Tibial nerve (tissue), 4 donors: ENCODE data around the gene BDKRB2. TPM values are rescaled to one million over a fixed set of nuclear protein-coding genes. Genes with fewer than 3 reads are reported as not detected.
A peak's percentile ranks its signal among the peaks of the same experiment; 100 is the strongest.

Experiments
- DNase-seq, 2 donors: peaks; one replicate each; pipeline ENCODE4 v3.0.0-alpha.2; 2019; ENCODE audit warnings: low spot score in 2 of 2
- H3K27ac ChIP-seq, 4 donors: fragments of 200-600 bp; sonication (generic) in 3 of 4; one replicate each; pipeline ENCODE4 v1.5.1; 2017 to 2019; ENCODE audit warnings: mild to moderate bottlenecking in 1 of 4
- H3K27me3 ChIP-seq, 2 donors: fragments of 200-600 bp; sonication (generic) in 1 of 2; one replicate each; pipeline versions ENCODE4 v1.5.1 to v1.6.0; 2017 to 2019
- H3K36me3 ChIP-seq, 3 donors: fragments of 200-600 bp; sonication (generic); one replicate each; pipeline ENCODE4 v1.5.1; 2018 to 2019
- H3K4me1 ChIP-seq, 4 donors: fragments of 200-600 bp; sonication (generic) in 3 of 4; one replicate each; pipeline ENCODE4 v1.5.1; 2017 to 2019
- H3K4me3 ChIP-seq, 4 donors: fragments of 200-600 bp; sonication (generic) in 3 of 4; one replicate each; pipeline ENCODE4 v1.5.1; 2017 to 2019; ENCODE audit warnings: mild to moderate bottlenecking in 1 of 4, moderate library complexity in 1 of 4
- H3K9me3 ChIP-seq, 4 donors: fragments of 200-600 bp; sonication (generic) in 3 of 4; one replicate each; pipeline ENCODE4 v1.5.1; 2017 to 2019
- CTCF ChIP-seq, 5 experiments: fragments of 200-600 bp in 3 of 5; fragments of 450-650 bp in 2 of 5; sonication (generic) in 3 of 5; IDR thresholded peaks; one replicate each; pipeline ENCODE4 v1.5.1; 2016 to 2019; ENCODE audit warnings: antibody characterized with exemption in 5 of 5, mild to moderate bottlenecking in 3 of 5, moderate library complexity in 2 of 5
- EP300 ChIP-seq, 2 donors: sonication (generic); formaldehyde crosslinking; IDR thresholded peaks; one replicate each; pipeline ENCODE4 v1.6.1; 2017; ENCODE audit warnings: antibody characterized with exemption in 2 of 2, mild to moderate bottlenecking in 1 of 2
- POLR2A ChIP-seq, 2 donors: fragments of 450-650 bp; IDR thresholded peaks; one replicate each; pipeline ENCODE4 v1.6.1; 2017; ENCODE audit warnings: antibody characterized with exemption in 2 of 2, mild to moderate bottlenecking in 2 of 2, moderate library complexity in 2 of 2
- WGBS, 2 donors: methylation state at CpG; one replicate each; pipeline ENCODE4 v1.1.5; 2018; 5-methylcytosine and 5-hydroxymethylcytosine counted together
- total RNA-seq, 4 donors: library from RNA; depleted of rRNA; stranded (reverse); fragments of >200 nt; gene quantifications; one replicate each; pipeline ENCODE4 v1.1.0, GENCODE V29; 2016

Gene BDKRB2
- total RNA-seq, 4 donors from 2014 or later, result 10.5 to 26.8 (median 18.4) TPM

GRCh38 chr14:96191841-96192462 lies 12.7 kb upstream of the BDKRB2 start:
- peaks cover 0 to 18% (median 0%) of the 10 kb centered on the region in 4 donors for H3K4me1 ChIP-seq
- H3K9me3 ChIP-seq, result no peaks in the 10 kb centered on the region
- H3K36me3 ChIP-seq, result no peaks in the 10 kb centered on the region
- no peaks in the 10 kb centered on the region for H3K27me3 ChIP-seq
- H3K4me3 ChIP-seq, result no peak overlapping the region
- TF ChIP-seq CTCF (IDR thresholded peaks at IDR 0.05) (no peak), POLR2A (IDR thresholded peaks at IDR 0.05) (no peak), EP300 (IDR thresholded peaks at IDR 0.05) (no peak)
- 81 to 85% methylated on average over 3 of the region's 3 CpGs for WGBS, 2 donors
- DNase-seq, result no peak
- no peak overlapping the region for H3K27ac ChIP-seq

- no peak for DNase-seq
These were observed 11.4 kb upstream of the BDKRB2 start for GRCh38 chr14:96192975-96193805.

GRCh38 chr14:96194262-96194656 lies 10.4 kb upstream of the BDKRB2 start:
- WGBS, 2 donors, result 78 to 84% methylated on average over 10 of the region's 10 CpGs
- no peak for DNase-seq
- Histone ChIP-seq H3K27me3 (no peaks in the 10 kb centered on the region), H3K36me3 (no peaks in the 10 kb centered on the region), H3K4me3 (no peak overlapping the region), H3K27ac (peak overlapping the region in 1 of 4 donors; percentile 67), H3K9me3 (no peaks in the 10 kb centered on the region), H3K4me1 (peaks cover 0 to 36% (median 0%) of the 10 kb centered on the region in 4 donors)
- TF ChIP-seq POLR2A (IDR thresholded peaks at IDR 0.05) (no peak), EP300 (IDR thresholded peaks at IDR 0.05) (no peak), CTCF (IDR thresholded peaks at IDR 0.05) (no peak)

More at GRCh38 chr14:96192975-96193805, 11.4 kb upstream of the BDKRB2 start:
- no peaks in the 10 kb centered on the region for H3K36me3 ChIP-seq
- no peaks in the 10 kb centered on the region for H3K27me3 ChIP-seq
- WGBS, 2 donors, result 46 to 58% methylated on average over 20 to 22 of the region's 22 CpGs
- no peaks in the 10 kb centered on the region for H3K9me3 ChIP-seq
- H3K4me1 ChIP-seq, result peaks cover 0 to 28% (median 0%) of the 10 kb centered on the region in 4 donors
- no peak overlapping the region for H3K4me3 ChIP-seq
- no peak for TF ChIP-seq CTCF (IDR thresholded peaks at IDR 0.05)
- no peak for TF ChIP-seq EP300 (IDR thresholded peaks at IDR 0.05)
- TF ChIP-seq POLR2A (IDR thresholded peaks at IDR 0.05), result no peak
- H3K27ac ChIP-seq, result peak overlapping the region in 1 of 4 donors; percentile 10

GRCh38 chr14:96194657-96195431 lies 9.8 kb upstream of the BDKRB2 start:
- 52 to 64% methylated on average over 11 of the region's 11 CpGs for WGBS, 2 donors
- H3K27me3 ChIP-seq, result no peaks in the 10 kb centered on the region
- H3K36me3 ChIP-seq, result no peaks in the 10 kb centered on the region
- peaks cover 0 to 36% (median 0%) of the 10 kb centered on the region in 4 donors for H3K4me1 ChIP-seq
- peak overlapping the region in 1 of 4 donors; percentile 67 for H3K27ac ChIP-seq
- TF ChIP-seq CTCF (IDR thresholded peaks at IDR 0.05) (no peak), EP300 (IDR thresholded peaks at IDR 0.05) (peak in 1 of 2 donors; percentile 40)
- no peak for DNase-seq
- H3K4me3 ChIP-seq, result no peak overlapping the region
- H3K9me3 ChIP-seq, result no peaks in the 10 kb centered on the region
